GM12878 (cell line): ENCODE data around the gene CATSPER3. TPM values are rescaled to one million over a fixed set of nuclear protein-coding genes. Genes with fewer than 3 reads are reported as not detected.

Experiments
- ATAC-seq: fragments of 200-7000 bp; cut with Tn5 transposase; 3 replicates; pipeline ENCODE4 v1.9.1; 2020; ENCODE audit warnings: mild to moderate bottlenecking, moderate library complexity
- BruUV-seq: library from RNA; stranded (reverse); fragments of 400-500 nt; replicated peaks from 2 replicates; lab custom pipeline; 2021; lab: Mats Ljungman, UMichigan
- CTCF ChIA-PET: fragments of 300-600 bp; sonication (Branson Sonifier 250); formaldehyde crosslinking; extraction: SDS; loops from one replicate; lab custom pipeline; 2021; ENCODE audit warnings: inconsistent platforms; lab: Yijun Ruan, JAX
- POLR2A ChIA-PET: fragments of 350-600 bp; formaldehyde crosslinking; extraction: SDS; loops from one replicate; lab custom pipeline; 2021; ENCODE audit warnings: inconsistent platforms; lab: Charles Lee
- RAD21 ChIA-PET: fragments of 300-600 bp; sonication (Branson Sonifier 250); formaldehyde crosslinking; loops from one replicate; lab custom pipeline; 2023; ENCODE audit warnings: antibody characterized with exemption; ENCODE audit not compliant: unreplicated experiment; lab: Charles Lee
- SMC1A ChIA-PET: fragments of 300-600 bp; sonication (Branson Sonifier 250); formaldehyde crosslinking; loops from one replicate; lab custom pipeline; 2023; ENCODE audit not compliant: unreplicated experiment, uncharacterized antibody; lab: Charles Lee
- DNase-seq: peaks from one replicate; pipeline ENCODE4 v3.0.0-alpha.2; 2011; ENCODE audit warnings: low read depth, low spot score
- FAIRE-seq: peaks from 3 replicates; lab custom pipeline; 2011; peaks lifted over from hg19 to GRCh38; lab: Jason Lieb, UNC
- H2AFZ ChIP-seq: 2 replicates; pipeline ENCODE4 v1.6.0; 2011; ENCODE audit warnings: low read depth, low read length, control low read depth; ENCODE audit not compliant: control insufficient read depth
- H3K27ac ChIP-seq: 2 replicates; pipeline ENCODE4 v1.5.1; 2011; ENCODE audit warnings: control low read depth; ENCODE audit not compliant: control insufficient read depth, insufficient read depth
- H3K27me3 ChIP-seq, 2 experiments: replicated peaks in 1 of 2; 2 replicates each; pipeline versions ENCODE4 v1.6.0 to v1.6.1; 2011; ENCODE audit warnings: low read length in 1 of 2; ENCODE audit not compliant: control insufficient read depth in 2 of 2, insufficient read depth in 2 of 2
- H3K36me3 ChIP-seq, 2 experiments: 2 replicates each; pipeline ENCODE4 v1.5.1; 2011; ENCODE audit warnings: low read length in 1 of 2; ENCODE audit not compliant: control insufficient read depth in 2 of 2, insufficient read depth in 2 of 2
- H3K4me1 ChIP-seq: 2 replicates; pipeline ENCODE4 v1.6.1; 2011; ENCODE audit warnings: mild to moderate bottlenecking, low read length, moderate library complexity, mixed read lengths; ENCODE audit not compliant: control insufficient read depth, insufficient read depth
- H3K4me2 ChIP-seq: 2 replicates; pipeline ENCODE4 v1.6.0; 2011; ENCODE audit warnings: control low read depth; ENCODE audit not compliant: control insufficient read depth, insufficient read depth
- H3K4me3 ChIP-seq: fragments of 200-600 bp; sonication (generic); 2 replicates; pipeline ENCODE4 v1.5.1; 2016
- H3K79me2 ChIP-seq: 2 replicates; pipeline ENCODE4 v1.6.0; 2011; ENCODE audit warnings: low read length; ENCODE audit not compliant: control insufficient read depth, insufficient read depth
- H3K9ac ChIP-seq: 2 replicates; pipeline ENCODE4 v1.8.0; 2011; ENCODE audit warnings: low read length, control low read depth, mixed read lengths; ENCODE audit not compliant: control insufficient read depth, insufficient read depth
- H3K9me3 ChIP-seq: replicated peaks from 3 replicates; pipeline ENCODE4 v1.5.1; 2011; ENCODE audit warnings: mild to moderate bottlenecking, low read length; ENCODE audit not compliant: control insufficient read depth, insufficient read depth
- H4K20me1 ChIP-seq: 2 replicates; pipeline ENCODE4 v1.6.0; 2011; ENCODE audit not compliant: control insufficient read depth, insufficient read depth
- CEBPB ChIP-seq, 2 experiments: fragments of 150-350 bp in 1 of 2; IDR thresholded peaks; 2 replicates each; pipeline ENCODE4 v1.6.1; 2012 to 2014; ENCODE audit warnings: low read depth in 2 of 2, low read length in 2 of 2, borderline replicate concordance in 1 of 2, inconsistent platforms in 1 of 2
- GATAD2B ChIP-seq: fragments of 450-650 bp; conservative IDR thresholded peaks from 2 replicates; pipeline ENCODE4 v1.6.1; 2017; ENCODE audit warnings: low read depth, mild to moderate bottlenecking, moderate library complexity
- HSF1 ChIP-seq: fragments of 150-350 bp; IDR thresholded peaks from 2 replicates; pipeline ENCODE4 v1.6.1; 2014; ENCODE audit warnings: mild to moderate bottlenecking, low read depth, low read length
- MAX ChIP-seq: IDR thresholded peaks from 2 replicates; pipeline ENCODE4 v1.6.1; 2012; ENCODE audit warnings: low read depth, low read length, improper control_type of control experiment
- POLR2AphosphoS2 ChIP-seq: IDR thresholded peaks from 2 replicates; pipeline ENCODE4 v1.6.1; 2011; ENCODE audit warnings: low read depth, mild to moderate bottlenecking, low read length, improper control_type of control experiment, moderate library complexity
- RELB ChIP-seq: fragments of 450-650 bp; IDR thresholded peaks from 2 replicates; pipeline ENCODE4 v1.6.1; 2017; ENCODE audit warnings: low read depth, mild to moderate bottlenecking, moderate library complexity
- TCF12 ChIP-seq: IDR thresholded peaks from 2 replicates; pipeline ENCODE4 v1.6.1; 2011; ENCODE audit warnings: low read depth, mild to moderate bottlenecking, low read length
- YBX1 ChIP-seq: fragments of 450-650 bp; IDR thresholded peaks from 2 replicates; pipeline ENCODE4 v1.6.1; 2016; ENCODE audit warnings: antibody characterized with exemption
- ZNF217 ChIP-seq: fragments of 450-650 bp; IDR thresholded peaks from 2 replicates; pipeline ENCODE4 v1.6.1; 2017; ENCODE audit warnings: antibody characterized with exemption, mild to moderate bottlenecking
- WGBS: methylation state at CpG from one replicate; pipeline ENCODE4 v1.1.6; 2016; ENCODE audit warnings: low lambda C conversion rate; ENCODE audit not compliant: insufficient replicate concordance, insufficient coverage; ENCODE audit errors: missing lambda C conversion rate; 5-methylcytosine and 5-hydroxymethylcytosine counted together
- in situ Hi-C: fragments of 300-500 bp; cut with MboI; formaldehyde crosslinking; loops from 9 replicates; pipeline ENCODE4 v1.14.3; 2018; ENCODE audit warnings: mixed read lengths
- intact Hi-C: fragments of 100-400 bp; cut with micrococcal nuclease; formaldehyde crosslinking; loops from one replicate; pipeline ENCODE4 v1.14.2; 2022; ENCODE audit not compliant: unreplicated experiment
- polyA plus RNA-seq, 11 experiments: library from polyadenylated mRNA; depleted of rRNA in 4 of 11; unstranded in 6 of 11; stranded (reverse) in 5 of 11; fragments of >200 nt; fragmentation: Nextera tagmentation in 4 of 11; fragmentation: Illumina TruSeq in 1 of 11; extraction: Ambion mirVana in 4 of 11; extraction: Trizol in 1 of 11; gene quantifications; 1 replicate in 1 of 11; 2 replicates in 10 of 11; pipeline versions ENCODE4 v1.2.1 to v1.2.3, GENCODE V29; 2011 to 2016; ENCODE audit warnings: inconsistent platforms in 2 of 11, missing spikeins in 2 of 11, low read depth in 1 of 11
- total RNA-seq, 4 experiments: library from RNA; depleted of rRNA in 3 of 4; stranded (reverse); fragments of >200 nt in 3 of 4; fragmentation: Illumina TruSeq in 1 of 4; extraction: Trizol in 1 of 4; gene quantifications; 2 replicates each; pipeline versions ENCODE4 v1.2.1 to v1.2.3, GENCODE V29; 2013 to 2021

The CATSPER3 gene
- total and polyA plus RNA-seq, 10 of the 15 experiments (the other 5 are each of a cell fraction or from before 2014, with no cell fraction given): 0.06 to 0.38 (median 0.13) TPM; not detected in 4

- TF ChIP-seq HSF1 (no peak), YBX1 (no peak)
- in situ Hi-C loops (no loop called here), intact Hi-C loops (no loop called here)
- POLR2A ChIA-PET: no interaction called here
- Histone ChIP-seq H3K4me3 (no peak overlapping the region), H3K36me3 (no peaks in the 10 kb centered on the region), H3K9me3 (no peaks in the 10 kb centered on the region), H3K4me2 (no peak overlapping the region), H4K20me1 (no peaks in the 10 kb centered on the region), H3K4me1 (peaks cover 14% of the 10 kb centered on the region), H3K79me2 (no peaks in the 10 kb centered on the region), H3K27ac (no peak overlapping the region), H3K9ac (no peak overlapping the region), H3K27me3 (peaks cover 0 to 3% of the 10 kb centered on the region in 2 experiments; a peak in 2 of 4 replicates), H2AFZ (no peak overlapping the region)
- no TSS peak for BruUV-seq
- 0% methylated on average over 2 of the region's 2 CpGs for WGBS
- RAD21 ChIA-PET: no interaction called here
- CTCF ChIA-PET: no interaction called here
- FAIRE-seq: no peak
- no peak for ATAC-seq
- SMC1A ChIA-PET: no interaction called here
- no peak for DNase-seq
These were observed 89.5 kb downstream of the CATSPER3 start for GRCh38 chr5:135057233-135057632.

GRCh38 chr5:135058331-135058732, 90.6 kb downstream of the CATSPER3 start:
- in situ Hi-C loops (no loop called here), intact Hi-C loops (no loop called here)
- no peak for ATAC-seq
- Histone ChIP-seq H2AFZ (no peak overlapping the region), H3K4me2 (no peak overlapping the region), H4K20me1 (no peaks in the 10 kb centered on the region), H3K79me2 (no peaks in the 10 kb centered on the region), H3K36me3 (no peaks in the 10 kb centered on the region), H3K4me1 (peaks cover 7% of the 10 kb centered on the region), H3K9me3 (no peaks in the 10 kb centered on the region), H3K9ac (no peak overlapping the region), H3K27me3 (peaks cover 0 to 3% of the 10 kb centered on the region in 2 experiments; a peak in 2 of 4 replicates), H3K27ac (no peak overlapping the region), H3K4me3 (no peak overlapping the region)
- SMC1A ChIA-PET: no interaction called here
- 36% methylated on average over 8 of the region's 8 CpGs for WGBS
- no TSS peak for BruUV-seq
- RAD21 ChIA-PET: no interaction called here
- FAIRE-seq: no peak
- DNase-seq: no peak
- TF ChIP-seq TCF12: no peak
- TF ChIP-seq ZNF217: no peak
- no peak for TF ChIP-seq MAX
- TF ChIP-seq RELB: no peak
- no peak for TF ChIP-seq POLR2AphosphoS2
- TF ChIP-seq GATAD2B: no peak
- no peak for TF ChIP-seq CEBPB (IDR thresholded peaks at IDR 0.05; ENCODE audit: borderline replicate concordance in 1 of 2, low read depth in 2 of 2, low read length in 2 of 2)
- CTCF ChIA-PET: no interaction called here
- POLR2A ChIA-PET: no interaction called here
